ENCODE results near the gene ATG101.

ATG101 gene

GRCh38 chr12:52069327-52070184, at the start of gene ATG101:
TSS of gene ATG101 (plus strand) at chr12:52069978. CDS start at chr12:52073651, 3,673 bp downstream.
- DNase-seq: peak; percentile 88

DNA sequence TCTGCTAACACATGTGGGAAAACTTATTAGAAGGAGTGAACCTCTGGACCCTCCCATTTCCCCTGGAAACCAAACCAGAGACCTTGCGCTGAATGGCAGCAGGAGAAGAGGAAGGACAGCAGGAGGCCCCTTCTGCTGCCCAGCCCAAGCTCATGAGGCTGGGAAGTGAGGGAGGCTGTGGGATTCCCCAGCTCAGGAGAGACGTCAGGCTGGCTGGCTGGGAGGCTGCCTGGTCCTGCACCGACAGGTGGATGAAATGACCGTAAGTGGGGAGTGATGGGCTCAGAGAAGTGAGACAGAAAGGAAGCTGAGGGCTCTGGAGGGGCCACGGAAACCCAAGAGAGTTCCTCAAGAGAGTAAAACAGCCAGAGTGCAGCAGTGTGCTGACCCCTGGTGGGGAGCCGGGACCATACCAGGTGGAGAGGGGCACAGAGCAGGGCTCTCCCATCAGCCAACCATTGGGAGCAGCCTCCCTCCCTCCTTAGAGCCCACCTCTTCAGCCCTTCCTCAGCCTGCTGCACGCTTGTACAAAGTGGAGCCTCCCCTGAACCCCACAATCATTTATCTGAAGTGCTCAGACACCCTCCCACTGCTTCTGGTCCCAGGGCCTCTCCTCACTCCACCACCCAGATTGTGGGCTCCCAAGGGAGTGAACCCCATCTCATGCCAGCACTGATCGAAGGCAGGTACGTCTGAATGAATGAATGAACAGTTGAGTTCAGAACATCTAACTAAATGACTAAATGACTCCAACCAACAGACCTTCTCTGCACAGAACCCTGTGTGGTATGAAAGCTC, 49.0 kb upstream of the ATG101 start:
- DNase-seq: peak; percentile 79

DNA sequence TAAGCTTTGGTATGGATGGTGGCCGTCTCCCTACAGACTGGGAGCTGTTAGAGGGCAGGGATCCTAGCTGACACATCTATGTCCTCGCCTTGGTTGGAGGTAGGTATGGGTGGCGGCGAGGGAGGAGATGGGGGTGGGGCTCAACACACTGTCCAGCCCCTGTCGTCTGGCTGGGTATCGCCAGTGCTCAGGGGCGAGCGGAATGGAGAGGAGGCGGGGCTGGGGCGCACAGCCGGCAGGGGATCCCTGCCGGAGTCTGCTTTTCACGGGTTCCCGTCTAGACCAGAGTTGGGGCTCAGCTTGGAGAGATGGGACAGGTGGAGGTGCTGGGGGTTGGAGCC, 47.0 kb upstream of the ATG101 start:
- no peak for DNase-seq

DNA sequence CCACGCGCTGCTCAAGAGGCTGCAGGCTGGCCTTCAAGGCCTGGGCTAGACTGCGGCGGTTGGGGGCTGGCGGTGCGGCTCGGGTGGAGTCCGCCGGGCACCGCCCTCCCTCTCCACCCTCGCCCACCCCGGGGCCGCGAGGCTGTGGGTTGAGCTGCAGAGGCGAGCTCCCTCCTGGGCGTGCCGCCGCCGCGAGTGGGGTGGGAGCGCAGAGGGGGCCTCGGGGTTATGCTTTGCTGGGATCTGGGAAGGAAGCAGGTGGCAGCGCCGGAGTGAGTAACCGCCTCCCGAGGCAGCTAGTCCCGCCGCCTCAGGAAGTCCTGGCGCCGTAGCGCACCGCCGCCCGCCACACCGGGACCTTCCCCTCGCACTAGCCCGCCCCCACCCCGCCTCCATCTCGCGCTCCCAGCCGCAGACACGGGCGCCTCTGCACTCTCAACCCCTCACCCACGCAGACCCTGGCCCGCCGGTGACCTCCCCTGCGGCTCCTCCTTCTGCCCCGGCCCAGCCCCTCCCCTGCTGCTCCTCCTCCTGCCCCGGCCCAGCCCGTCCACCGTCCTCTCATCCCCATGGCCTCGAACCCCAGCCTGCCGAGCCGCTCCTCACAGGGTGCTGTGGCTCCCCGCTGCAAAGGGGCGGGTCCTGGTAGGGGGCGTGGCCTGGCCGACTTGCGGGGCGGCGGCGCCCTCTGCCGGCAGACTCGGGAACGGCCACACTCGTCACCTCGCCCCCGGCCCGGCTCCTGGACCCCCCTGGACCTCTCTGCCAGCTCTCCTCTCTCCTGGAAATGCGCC, 46.4 kb upstream of the ATG101 start:
- DNase-seq: peak; percentile 96

DNA sequence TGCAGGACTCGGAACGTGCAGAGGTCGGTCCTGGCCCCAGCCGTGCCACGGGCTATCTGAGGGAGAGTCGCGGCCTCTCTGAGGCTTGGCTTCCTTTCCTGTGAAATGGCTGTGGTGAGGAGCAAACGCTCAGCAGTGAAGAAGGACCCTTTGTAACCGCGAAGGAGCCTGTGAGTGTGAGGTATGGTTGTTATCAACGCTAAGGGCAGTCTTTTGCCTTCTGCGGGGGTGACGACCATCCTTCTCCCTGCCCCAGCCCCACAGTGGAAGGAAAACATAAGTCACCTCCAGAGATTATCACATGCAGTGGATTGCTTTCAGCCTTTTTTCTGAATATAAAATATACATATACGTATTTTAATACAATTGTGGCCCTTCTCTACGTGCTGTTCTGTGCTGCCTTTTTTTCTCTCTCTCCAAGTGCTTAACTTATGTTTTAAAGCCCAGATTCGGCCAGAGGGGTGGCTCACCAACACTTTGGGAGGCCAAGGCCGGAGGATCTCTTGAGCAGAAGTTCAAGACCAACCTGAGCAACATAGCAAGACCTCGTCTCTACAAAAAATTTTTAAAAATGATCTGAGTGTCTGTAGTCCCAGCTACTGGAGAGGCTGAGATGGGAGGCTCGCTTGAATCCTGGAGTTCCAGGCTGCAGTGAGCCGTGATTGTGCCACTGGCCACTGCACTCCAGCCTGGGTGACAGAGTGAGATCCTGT, 45.6 kb upstream of the ATG101 start:
- no peak for DNase-seq

DNA sequence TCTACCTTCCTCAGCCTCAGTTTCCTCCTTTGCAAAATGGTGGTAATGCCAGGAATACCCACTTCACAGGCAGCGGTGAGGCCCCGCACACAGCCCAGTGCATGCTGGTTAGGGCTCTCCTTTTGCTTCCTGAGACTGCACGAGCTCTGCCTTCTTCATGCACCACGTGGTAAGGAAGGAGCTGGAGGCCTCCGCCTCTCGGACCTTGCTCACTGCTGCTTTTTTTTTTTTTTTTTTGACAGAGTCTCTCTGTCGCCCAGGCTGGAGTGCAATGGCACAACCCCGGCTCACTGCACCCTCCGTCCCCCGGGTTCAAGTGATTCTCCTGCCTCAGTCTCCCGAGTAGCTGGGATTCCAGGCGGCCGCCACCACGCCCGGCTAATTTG, 44.9 kb upstream of the ATG101 start:
- DNase-seq: peak; percentile 71

DNA sequence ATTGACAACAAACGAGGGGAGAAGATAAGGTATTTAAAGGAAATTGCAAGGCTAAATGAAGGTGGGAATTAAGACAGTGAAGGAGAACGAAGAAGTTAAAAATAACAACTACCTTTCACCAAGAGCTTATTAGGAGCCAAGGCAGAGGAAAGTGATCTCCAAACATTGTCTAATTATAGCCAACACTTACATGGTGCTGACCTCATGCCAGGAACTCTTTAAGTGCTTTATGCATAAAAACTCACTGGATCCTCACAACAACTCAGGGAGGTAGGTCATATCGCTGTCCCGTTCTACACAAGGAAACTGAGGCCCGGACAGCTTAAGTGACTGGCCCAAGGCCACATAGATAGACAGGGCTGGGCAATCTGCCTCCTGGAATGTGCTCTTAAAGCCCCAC, 43.5 kb upstream of the ATG101 start:
- no peak for DNase-seq

DNA sequence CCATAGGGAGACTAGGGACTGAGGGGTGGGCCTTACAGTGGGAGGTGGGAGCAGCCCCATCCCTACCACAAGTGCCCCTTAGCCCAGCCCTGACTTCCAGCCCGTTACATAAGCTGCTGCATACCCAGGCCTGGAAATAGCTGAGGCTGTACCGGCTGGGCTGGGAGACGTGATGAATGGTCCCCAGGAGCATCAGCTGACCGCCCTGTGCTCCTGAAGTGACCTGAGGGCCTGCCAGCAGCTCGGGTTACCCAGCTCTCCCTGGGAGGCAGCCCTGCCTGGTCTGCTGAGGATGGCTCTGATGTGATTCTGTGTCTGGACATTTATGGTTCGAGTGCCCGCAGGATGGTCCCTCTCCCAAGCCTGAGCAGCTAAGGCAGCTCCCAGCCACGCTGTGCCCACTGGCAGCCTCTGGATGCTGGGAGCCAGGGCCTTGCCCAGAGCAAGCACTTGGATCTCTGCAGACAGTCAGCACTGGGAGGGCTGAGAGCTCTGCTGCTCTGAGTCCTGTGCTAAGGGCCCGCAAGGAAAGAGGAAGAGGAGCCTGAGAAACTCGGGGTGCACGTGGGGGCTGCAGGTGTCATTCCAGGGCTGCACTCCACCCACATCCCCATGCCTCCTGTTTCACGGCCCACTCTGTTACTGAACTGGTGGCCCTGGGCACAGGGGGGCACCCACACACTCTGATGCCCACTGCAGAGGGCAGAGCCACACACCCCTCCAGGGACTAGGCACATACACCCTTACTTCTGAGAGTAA, 42.5 kb upstream of the ATG101 start:
- DNase-seq: no peak

DNA sequence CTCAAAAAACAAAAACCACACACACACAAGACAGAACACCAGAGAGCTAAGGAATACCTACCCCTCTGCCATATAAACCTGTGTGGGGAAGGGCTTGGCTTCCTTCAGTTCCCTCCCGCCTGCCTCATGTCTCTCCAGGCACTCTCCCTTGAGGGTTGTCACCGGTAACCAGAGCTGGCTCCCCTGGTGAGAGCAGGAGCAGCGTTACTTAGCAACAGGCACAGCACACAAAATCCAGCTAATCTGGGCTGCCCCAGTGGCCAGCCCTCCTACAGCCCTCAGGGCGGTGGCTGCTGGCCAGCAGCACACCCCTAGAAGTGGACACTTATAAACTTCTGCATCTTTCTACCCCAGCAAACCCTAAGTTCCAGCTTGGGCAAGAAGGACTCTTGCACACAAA, 40.1 kb upstream of the ATG101 start:
- DNase-seq: no peak

GRCh38 chr12:52032446-52032803, 37.4 kb upstream of the ATG101 start:
- DNase-seq: no peak

DNA sequence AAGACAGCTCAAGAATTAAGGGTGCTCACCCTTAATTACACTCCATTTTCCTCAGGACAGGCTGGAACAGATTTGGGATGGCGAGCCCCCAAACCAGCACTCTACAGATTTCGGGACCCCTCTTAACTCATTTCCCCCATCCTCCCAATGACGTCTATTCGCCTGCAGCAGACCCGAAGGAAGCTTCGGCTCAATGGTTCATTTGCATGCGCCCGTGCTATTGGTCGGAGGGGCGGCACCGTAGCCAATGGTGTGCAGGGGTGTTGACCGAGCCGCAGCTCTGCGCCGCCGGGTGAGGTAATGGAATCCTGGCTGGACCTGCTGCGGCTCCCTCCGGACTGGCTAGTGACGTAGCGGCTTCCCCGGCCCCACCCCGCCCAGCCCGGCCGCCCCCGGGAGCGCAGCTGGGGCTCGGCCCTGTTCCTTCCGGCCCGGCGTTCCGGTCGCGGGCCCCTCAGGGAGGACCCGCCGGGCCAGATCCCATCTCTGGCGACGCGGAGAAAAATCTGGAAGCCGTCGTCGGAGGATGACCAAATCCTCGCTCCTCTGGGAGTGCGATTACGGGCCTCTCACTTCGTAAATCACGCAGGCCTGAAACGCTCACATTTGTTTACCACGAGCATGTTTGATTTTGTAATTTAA, 36.9 kb upstream of the ATG101 start:
- DNase-seq: peak; percentile 87

GRCh38 chr12:52033446-52034140, 36.2 kb upstream of the ATG101 start:
- DNase-seq: no peak

- no peak for DNase-seq
These were observed 34.6 kb upstream of the ATG101 start for GRCh38 chr12:52035190-52035589.

DNA sequence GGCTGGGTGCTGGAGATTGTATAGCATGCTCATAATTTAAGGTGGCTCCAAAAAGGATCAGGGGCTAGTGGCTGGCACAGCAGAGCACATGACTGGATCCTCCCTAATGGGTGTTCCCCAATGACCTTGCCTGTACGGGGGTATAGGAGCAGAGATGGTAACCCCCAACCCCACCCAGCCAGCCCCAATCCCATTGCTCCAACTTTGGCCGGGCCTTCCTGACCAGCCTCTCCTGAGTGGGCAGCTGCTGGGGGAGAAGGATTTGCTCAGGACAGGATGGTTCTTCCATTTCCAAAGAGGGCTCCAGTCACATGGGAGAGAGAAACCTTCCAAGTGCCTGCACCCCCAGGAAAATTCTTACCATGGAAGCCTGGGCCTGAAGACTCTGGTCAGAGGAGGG, 33.9 kb upstream of the ATG101 start:
- DNase-seq: no peak

DNA sequence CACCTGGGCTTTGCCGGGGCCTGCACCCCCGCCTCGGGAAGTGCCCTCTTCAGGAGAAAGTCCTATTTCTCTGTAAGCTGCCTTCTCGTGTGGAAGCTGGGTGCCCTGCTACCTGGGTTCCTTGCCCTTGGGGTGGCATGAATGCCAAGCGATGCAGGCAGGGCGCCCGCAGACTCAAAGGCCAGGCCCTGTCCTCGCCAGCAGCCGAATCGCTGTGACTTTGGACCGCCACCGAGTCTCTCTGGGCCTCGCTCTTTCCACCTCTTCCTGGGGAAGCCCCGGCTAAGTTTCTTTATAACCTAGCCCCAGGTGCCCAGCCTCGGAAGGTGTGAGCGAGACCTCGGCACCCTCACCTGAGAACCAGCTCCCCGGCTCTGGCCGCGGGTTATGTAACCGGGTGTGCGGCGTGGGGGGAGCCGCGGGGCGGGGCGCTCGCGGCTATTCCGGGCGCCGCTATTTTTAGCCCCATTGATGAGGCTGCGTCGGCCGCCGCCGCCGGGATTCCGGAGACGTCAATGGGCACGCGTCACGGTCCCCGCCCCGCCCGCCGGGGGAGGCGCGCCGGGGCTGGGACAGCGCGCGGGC, 33.1 kb upstream of the ATG101 start:
- DNase-seq: peak; percentile 80

DNA sequence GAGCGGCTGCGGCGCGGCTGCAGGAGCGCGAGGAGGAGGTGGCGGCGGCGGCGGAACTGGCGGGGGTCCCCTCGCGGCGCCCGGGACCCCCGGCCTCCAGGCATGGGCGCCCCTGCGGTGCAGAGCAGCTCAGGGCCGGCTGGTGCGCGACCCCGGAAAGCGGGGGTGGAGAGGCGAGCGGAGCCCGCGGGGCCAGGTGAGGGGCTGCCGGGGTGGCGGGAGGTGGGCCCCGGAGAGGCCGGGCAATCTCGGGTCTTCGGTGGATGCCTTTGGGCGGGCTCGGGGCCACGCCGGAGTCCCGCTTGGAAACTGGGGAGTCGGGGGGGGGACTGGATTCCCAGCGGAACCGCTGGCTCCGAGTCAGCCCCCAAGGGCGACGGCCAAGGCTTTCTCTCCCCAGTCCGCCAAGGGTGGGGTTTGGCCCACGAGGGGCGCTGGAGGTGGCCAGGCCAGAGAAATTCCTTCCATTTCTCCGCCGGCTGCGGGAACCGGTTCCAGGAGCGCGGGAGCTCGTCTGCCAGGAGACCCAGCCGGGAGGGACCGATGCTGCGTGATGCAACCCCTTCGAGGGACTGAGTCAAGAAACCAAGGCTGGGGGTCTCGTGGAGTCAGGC, 32.4 kb upstream of the ATG101 start:
- DNase-seq: no peak

DNA sequence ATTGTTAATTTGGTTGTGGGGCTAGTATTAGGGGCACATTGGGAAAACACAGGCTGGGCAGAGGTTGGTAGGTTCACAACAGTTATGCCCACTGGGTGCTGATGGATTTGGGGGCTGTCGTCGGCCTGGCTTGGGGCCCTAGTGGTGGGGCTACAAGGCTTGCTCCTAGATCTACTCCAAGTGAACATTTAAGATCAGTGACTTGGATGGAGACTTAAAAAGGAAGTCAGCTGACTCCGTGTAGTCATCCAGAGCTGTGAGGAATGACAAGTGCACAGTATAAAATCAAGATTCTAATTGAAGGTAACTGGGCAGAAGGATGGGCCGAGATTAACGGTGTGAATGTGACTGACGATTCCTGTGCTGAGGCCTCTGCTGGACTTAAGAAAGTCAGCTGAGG, 31.3 kb upstream of the ATG101 start:
- no peak for DNase-seq

DNA sequence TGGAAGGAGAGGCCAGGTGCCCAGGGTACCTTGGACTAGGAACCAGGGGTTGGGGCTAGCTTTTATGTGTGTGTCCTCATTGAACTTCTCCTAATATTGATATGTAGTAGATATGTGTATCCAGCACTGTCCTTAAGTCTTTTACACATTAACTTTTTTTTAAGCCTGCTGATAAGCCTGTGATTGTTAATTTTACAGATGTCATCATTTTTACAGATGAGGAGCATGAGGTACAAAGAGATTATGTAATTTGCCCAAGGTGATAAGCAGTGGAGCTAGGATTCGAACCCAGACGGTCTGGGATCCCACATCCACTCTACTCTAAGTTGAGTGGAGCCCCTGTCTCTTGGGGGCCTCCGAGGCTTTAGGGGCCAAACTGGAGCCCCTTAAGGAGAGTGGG, 28.7 kb upstream of the ATG101 start:
- no peak for DNase-seq

DNA sequence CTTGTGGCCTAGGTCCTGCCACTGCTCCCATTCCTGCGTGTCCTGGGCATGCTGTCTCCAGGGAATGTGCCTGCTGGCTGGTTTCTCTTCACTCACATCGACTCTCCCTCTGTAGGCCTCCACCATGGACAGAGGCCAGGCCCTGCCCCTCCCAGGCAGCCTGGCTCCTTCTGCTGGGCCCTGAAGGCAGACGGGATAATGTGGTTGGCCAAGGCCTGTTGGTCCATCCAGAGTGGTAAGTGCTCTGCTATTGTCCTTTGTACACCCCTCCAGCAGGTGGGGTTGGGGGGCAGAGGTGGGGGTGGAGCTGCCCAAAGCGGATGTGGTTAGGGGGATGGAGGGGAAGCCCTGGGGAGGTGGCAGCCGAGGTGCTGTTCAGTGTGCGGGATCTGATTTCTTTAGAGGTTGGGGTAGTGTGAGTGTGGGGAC, 28.1 kb upstream of the ATG101 start:
- DNase-seq: peak; percentile 47
